GM18868 (cell line): ENCODE data around the gene LRG1.

Experiments
- ATAC-seq: cut with Tn5 transposase; IDR thresholded peaks from one replicate; pipeline ENCODE4 v1.9.1; 2021; ENCODE audit warnings: mild to moderate bottlenecking, moderate library complexity; ENCODE audit not compliant: unreplicated experiment

Gene LRG1

GRCh38 chr19:4497770-4498389 is 42.0 kb downstream of the LRG1 start:
- ATAC-seq: no peak

GRCh38 chr19:4496304-4496703 is 43.5 kb downstream of the LRG1 start:
- no peak for ATAC-seq

GRCh38 chr19:4495471-4495870 is 44.4 kb downstream of the LRG1 start:
- no peak for ATAC-seq

- ATAC-seq: no peak
Observed at GRCh38 chr19:4494691-4495064, 45.2 kb downstream of the LRG1 start.

- no peak for ATAC-seq
Observed at GRCh38 chr19:4493929-4494690, 45.7 kb downstream of the LRG1 start.

GRCh38 chr19:4493104-4493928 is 46.5 kb downstream of the LRG1 start:
- no peak for ATAC-seq

GRCh38 chr19:4492337-4493103 is 47.3 kb downstream of the LRG1 start:
- ATAC-seq: no peak

- ATAC-seq: no peak
Observed at GRCh38 chr19:4491446-4491845, 48.4 kb downstream of the LRG1 start.

GRCh38 chr19:4488496-4488895 is 51.3 kb downstream of the LRG1 start:
- no peak for ATAC-seq

- no peak for ATAC-seq
Observed at GRCh38 chr19:4487572-4487971, 52.3 kb downstream of the LRG1 start.
